Kidney epithelial cell (primary cell): ENCODE measurements around the gene TSPAN14. TPM values are rescaled to one million over a fixed set of nuclear protein-coding genes. Genes with fewer than 3 reads are reported as not detected.
A peak's percentile ranks its signal among the peaks of the same experiment; 100 is the strongest.

ENCODE experiments used
- DNase-seq: peaks from one replicate; pipeline ENCODE4 v3.0.0-alpha.2; 2010; ENCODE audit warnings: low read depth
- H3K27me3 ChIP-seq: 2 replicates; pipeline ENCODE4 v1.6.0; 2011; ENCODE audit warnings: low read length; ENCODE audit not compliant: control insufficient read depth, insufficient read depth
- H3K36me3 ChIP-seq: 2 replicates; pipeline ENCODE4 v1.5.1; 2011; ENCODE audit warnings: low read length; ENCODE audit not compliant: control insufficient read depth, insufficient read depth
- H3K4me3 ChIP-seq: 2 replicates; pipeline ENCODE4 v1.5.1; 2011; ENCODE audit warnings: low read depth, mild to moderate bottlenecking, control low read depth, low read length
- CTCF ChIP-seq: IDR thresholded peaks from 2 replicates; pipeline ENCODE4 v1.5.1; 2011; ENCODE audit warnings: mild to moderate bottlenecking, moderate library complexity, low read length, control low read depth, inconsistent platforms; ENCODE audit not compliant: insufficient read depth, poor library complexity, severe bottlenecking
- total RNA-seq: library from RNA; depleted of rRNA; stranded (reverse); fragments of >200 nt; gene quantifications from 2 replicates; pipeline ENCODE4 v1.2.3, GENCODE V29; 2015

The TSPAN14 gene
- total RNA-seq, 1 donor from 2014 or later: 111 TPM

DNA sequence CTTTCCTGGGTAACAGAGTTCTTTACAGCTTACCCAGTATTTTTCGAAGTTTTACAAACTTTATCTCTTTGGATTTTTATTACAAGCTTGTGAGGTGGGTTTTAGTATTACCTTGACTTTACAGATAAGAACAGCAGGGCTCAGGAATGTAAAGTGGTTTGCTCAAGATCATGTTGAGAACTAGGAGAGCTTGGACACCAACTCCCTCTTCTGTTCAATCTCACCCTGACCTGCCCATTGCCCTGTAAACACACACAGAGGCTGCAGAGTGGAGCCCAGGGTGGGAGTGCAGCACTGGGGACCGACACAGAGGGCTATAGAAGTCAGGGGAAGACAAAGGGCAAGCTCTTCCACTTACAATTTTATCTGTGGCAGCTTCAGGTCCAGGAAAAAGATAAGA is 4.6 kb upstream of the TSPAN14 start:
- TF ChIP-seq CTCF: no peak
- H3K4me3 ChIP-seq: no peak overlapping the region
- no peak for DNase-seq
- no peaks in the 10 kb centered on the region for H3K36me3 ChIP-seq
- H3K27me3 ChIP-seq: no peaks in the 10 kb centered on the region

DNA sequence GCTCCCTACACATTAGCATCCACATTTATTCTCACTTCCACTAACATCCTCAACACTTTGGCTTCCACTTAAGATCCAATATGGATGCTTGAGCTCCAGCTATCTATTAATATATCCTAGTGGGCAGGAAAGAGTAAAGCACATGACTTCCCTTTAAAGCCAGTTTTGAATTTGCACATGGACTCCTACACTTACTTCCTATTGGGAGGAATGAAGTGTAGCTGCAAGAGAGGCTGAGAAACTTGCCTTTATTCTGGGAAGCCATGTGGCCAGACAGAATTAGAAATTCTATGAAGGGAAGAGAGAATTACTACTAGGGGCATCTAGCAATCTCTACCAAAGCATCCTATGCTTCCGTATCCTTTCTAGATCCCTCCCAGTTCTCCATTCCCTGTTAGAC is 3.0 kb upstream of the TSPAN14 start:
- no peak for TF ChIP-seq CTCF
- DNase-seq: no peak
- Histone ChIP-seq H3K36me3 (no peaks in the 10 kb centered on the region), H3K27me3 (no peaks in the 10 kb centered on the region), H3K4me3 (no peak overlapping the region)

- Histone ChIP-seq H3K27me3 (no peaks in the 10 kb centered on the region), H3K36me3 (no peaks in the 10 kb centered on the region), H3K4me3 (no peak overlapping the region)
- no peak for TF ChIP-seq CTCF
- no peak for DNase-seq
These were observed 2.0 kb upstream of the TSPAN14 start for GRCh38 chr10:80452069-80452468.

- H3K36me3 ChIP-seq: no peaks in the 10 kb centered on the region
- no peak overlapping the region for H3K4me3 ChIP-seq
- no peaks in the 10 kb centered on the region for H3K27me3 ChIP-seq
- TF ChIP-seq CTCF: no peak
- DNase-seq: no peak
These were observed 1.5 kb upstream of the TSPAN14 start for GRCh38 chr10:80452640-80453039.

- no peaks in the 10 kb centered on the region for H3K27me3 ChIP-seq
- TF ChIP-seq CTCF: no peak
- peak overlapping the region; percentile 46 for H3K4me3 ChIP-seq
- no peaks in the 10 kb centered on the region for H3K36me3 ChIP-seq
- DNase-seq: no peak
These were observed 861 bp upstream of the TSPAN14 start for GRCh38 chr10:80453056-80453841.
